ENCODE data around the gene MATR3. TPM values are rescaled to one million over a fixed set of nuclear protein-coding genes. Genes with fewer than 3 reads are reported as not detected.

Gene MATR3
- total RNA-seq, 4 donors from 2014 or later = 103 to 185 (median 147) TPM

DNA sequence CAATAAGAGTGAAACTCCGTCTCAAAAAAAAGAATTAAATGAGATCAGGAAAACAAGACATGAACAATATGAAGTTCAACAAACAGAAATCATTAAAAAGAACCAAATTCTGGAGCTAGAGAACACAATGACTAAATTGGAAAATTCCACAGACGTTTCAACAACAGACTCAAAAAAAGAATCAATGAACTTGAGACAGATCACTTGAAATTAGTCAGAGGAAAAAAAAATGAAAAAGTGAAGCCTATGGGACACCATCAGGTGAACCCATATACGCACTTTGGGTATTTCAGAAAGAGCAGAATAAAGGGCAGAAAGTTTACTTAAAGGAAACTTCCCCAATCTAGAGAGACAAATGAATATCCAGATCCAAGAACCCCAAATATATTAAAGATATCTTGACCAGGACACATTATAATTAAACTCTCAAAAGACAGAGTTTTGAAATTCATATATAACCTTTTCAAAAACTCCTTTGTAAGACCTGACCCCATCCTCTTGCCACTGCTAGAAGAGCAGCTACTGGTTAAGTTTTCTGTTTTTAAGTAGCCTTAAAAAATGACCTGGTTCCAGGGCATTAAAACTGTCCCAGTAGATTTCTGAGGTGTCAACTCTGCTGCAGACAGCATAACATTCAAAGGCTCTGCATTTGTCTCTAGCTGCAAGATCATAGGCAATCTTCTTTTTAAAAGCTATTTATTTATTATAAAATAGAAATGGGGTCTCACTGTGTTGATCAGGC lies 7.7 kb upstream of the MATR3 start:
- Histone ChIP-seq H3K4me3 (no peak overlapping the region), H3K36me3 (peaks cover 0 to 58% (median 7%) of the 10 kb centered on the region in 3 donors), H3K9me3 (no peaks in the 10 kb centered on the region), H3K27ac (no peak overlapping the region), H3K27me3 (no peaks in the 10 kb centered on the region), H3K4me1 (peaks cover 10 to 29% (median 10%) of the 10 kb centered on the region in 3 donors)
- TF ChIP-seq CTCF (IDR thresholded peaks at IDR 0.05) (no peak), POLR2A (IDR thresholded peaks at IDR 0.05) (no peak)
- intact Hi-C loops (cut with DNase I) = no loop called here
- WGBS, 2 donors = 63 to 74% methylated on average over 3 of the region's 3 CpGs
- DNase-seq = no peak

- WGBS, 2 donors = 59 to 66% methylated on average over 10 of the region's 10 CpGs
- no peak for DNase-seq
These were observed 5.5 kb upstream of the MATR3 start for GRCh38 chr5:139287890-139288635.

GRCh38 chr5:139291051-139291450 lies 2.5 kb upstream of the MATR3 start:
- no peak overlapping the region for H3K4me3 ChIP-seq
- peaks cover 0 to 14% (median 0%) of the 10 kb centered on the region in 3 donors for H3K36me3 ChIP-seq
- H3K9me3 ChIP-seq = no peaks in the 10 kb centered on the region
- H3K27ac ChIP-seq = no peak overlapping the region
- WGBS, 2 donors = 93 to 100% methylated on average over 2 of the region's 2 CpGs
- peaks cover 6 to 20% (median 9%) of the 10 kb centered on the region in 3 donors for H3K4me1 ChIP-seq
- intact Hi-C loops (cut with DNase I) = no loop called here
- no peak for DNase-seq
- no peaks in the 10 kb centered on the region for H3K27me3 ChIP-seq
- no peak for TF ChIP-seq POLR2A (IDR thresholded peaks at IDR 0.05)

More at GRCh38 chr5:139287890-139288635, 5.5 kb upstream of the MATR3 start:
- Histone ChIP-seq H3K4me3 (no peak overlapping the region), H3K9me3 (no peaks in the 10 kb centered on the region), H3K36me3 (peaks cover 0 to 44% (median 7%) of the 10 kb centered on the region in 3 donors), H3K27me3 (no peaks in the 10 kb centered on the region), H3K4me1 (peaks cover 0 to 10% (median 3%) of the 10 kb centered on the region in 3 donors), H3K27ac (no peak overlapping the region)
- TF ChIP-seq POLR2A (IDR thresholded peaks at IDR 0.05) (no peak), CTCF (IDR thresholded peaks at IDR 0.05) (peak in 1 of 6 experiments; percentile 22)
- intact Hi-C loops (cut with DNase I) = no loop called here

GRCh38 chr5:139293202-139293506 lies 386 bp upstream of the MATR3 start:
- intact Hi-C loops (cut with DNase I) = no loop called here
- WGBS, 2 donors = 26 to 29% methylated on average over 9 to 10 of the region's 11 CpGs
- TF ChIP-seq POLR2A (IDR thresholded peaks at IDR 0.05) = no peak

GRCh38 chr5:139294374-139295165 lies 1.0 kb downstream of the MATR3 start:
- peaks cover 15 to 55% (median 41%) of the 10 kb centered on the region in 3 donors for H3K4me1 ChIP-seq
- H3K9me3 ChIP-seq = no peaks in the 10 kb centered on the region
- DNase-seq = no peak
- no peaks in the 10 kb centered on the region for H3K27me3 ChIP-seq
- no peaks in the 10 kb centered on the region for H3K36me3 ChIP-seq
- WGBS, 2 donors = 0% methylated on average over 25 to 47 of the region's 48 CpGs
- H3K4me3 ChIP-seq = peak overlapping the region; percentile 79 to 94 (median 92)
- intact Hi-C loops (cut with DNase I) = no loop called here
- no peak for TF ChIP-seq POLR2A (IDR thresholded peaks at IDR 0.05)
- peak in 1 of 6 experiments; percentile 13 for TF ChIP-seq CTCF (IDR thresholded peaks at IDR 0.05)
- H3K27ac ChIP-seq = peak overlapping the region; percentile 97 to 100 (median 99)

More at GRCh38 chr5:139293202-139293506, 386 bp upstream of the MATR3 start:
- Histone ChIP-seq H3K4me1 (peaks cover 15 to 41% (median 27%) of the 10 kb centered on the region in 3 donors), H3K9me3 (no peaks in the 10 kb centered on the region), H3K36me3 (no peaks in the 10 kb centered on the region), H3K27ac (peak overlapping the region; percentile 97 to 100 (median 99)), H3K4me3 (peak overlapping the region; percentile 79 to 94 (median 92)), H3K27me3 (no peaks in the 10 kb centered on the region)
- no peak for DNase-seq
